ENCODE results near the gene LARP4B.
A peak's percentile ranks its signal among the peaks of the same experiment; 100 is the strongest.

The LARP4B gene

DNA sequence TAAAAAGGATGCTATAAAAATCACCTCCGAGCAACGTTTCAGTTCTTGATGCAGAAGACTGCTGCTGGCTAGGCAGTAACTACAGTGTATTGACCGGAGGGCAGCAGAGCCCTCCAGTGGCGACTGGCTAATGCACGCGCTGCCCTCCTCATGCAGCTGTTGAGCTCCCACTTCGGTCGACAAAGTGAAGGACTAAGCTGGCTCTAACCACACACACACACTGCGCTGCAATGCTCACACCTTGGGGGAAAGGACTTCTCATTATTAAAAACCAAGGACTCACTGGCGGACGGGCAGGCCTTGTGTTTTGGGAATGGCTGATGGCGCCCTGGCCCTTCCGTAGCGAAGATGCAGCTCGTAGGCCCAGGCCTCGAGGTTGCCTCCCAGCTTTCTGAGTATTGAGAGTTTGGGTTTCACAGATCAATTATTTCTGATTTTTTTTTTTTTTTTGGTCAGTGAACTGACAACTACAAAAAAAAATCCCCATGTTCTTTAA is 121.1 kb downstream of the LARP4B start:
- TF ChIP-seq, protein P1, sequence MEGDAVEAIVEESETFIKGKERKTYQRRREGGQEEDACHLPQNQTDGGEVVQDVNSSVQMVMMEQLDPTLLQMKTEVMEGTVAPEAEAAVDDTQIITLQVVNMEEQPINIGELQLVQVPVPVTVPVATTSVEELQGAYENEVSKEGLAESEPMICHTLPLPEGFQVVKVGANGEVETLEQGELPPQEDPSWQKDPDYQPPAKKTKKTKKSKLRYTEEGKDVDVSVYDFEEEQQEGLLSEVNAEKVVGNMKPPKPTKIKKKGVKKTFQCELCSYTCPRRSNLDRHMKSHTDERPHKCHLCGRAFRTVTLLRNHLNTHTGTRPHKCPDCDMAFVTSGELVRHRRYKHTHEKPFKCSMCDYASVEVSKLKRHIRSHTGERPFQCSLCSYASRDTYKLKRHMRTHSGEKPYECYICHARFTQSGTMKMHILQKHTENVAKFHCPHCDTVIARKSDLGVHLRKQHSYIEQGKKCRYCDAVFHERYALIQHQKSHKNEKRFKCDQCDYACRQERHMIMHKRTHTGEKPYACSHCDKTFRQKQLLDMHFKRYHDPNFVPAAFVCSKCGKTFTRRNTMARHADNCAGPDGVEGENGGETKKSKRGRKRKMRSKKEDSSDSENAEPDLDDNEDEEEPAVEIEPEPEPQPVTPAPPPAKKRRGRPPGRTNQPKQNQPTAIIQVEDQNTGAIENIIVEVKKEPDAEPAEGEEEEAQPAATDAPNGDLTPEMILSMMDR (conservative IDR thresholded peaks at IDR 0.05) = peak; percentile 88
- H3K27ac ChIP-seq = peak overlapping the region; percentile 18; the same call in 1 of the 2 replicates

DNA sequence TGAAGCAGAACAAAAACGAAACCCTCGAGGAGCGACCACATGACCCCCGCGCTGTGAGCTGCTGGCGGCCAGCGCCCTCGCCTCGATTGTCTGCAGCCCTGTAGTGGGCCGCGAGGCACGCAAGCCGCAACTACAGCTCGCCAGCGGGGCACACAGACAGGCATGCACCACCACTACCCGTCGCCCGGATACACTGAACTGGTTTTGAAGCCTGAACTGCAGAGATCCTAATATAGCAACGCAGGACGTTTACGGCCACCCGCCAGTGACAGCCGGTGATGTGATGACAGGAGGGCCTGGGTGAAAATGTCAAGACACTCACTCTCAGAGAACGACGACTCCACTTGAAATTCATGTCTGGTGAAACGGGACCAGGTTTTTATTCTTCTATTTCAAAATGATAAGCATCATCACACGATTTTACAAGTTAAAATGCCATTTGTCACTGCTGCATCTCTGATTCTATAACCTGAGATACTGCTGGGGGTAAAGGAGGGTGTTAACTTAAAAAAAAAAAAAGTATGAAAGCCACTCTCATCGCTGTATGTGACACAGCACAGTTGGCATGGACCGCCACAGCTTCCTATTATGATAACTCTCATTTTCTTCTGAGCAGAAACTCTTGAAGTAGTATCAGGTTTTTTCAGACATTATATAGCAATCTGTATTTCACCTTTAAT is 121.7 kb downstream of the LARP4B start:
- peak overlapping the region; percentile 39; the same call in 1 of the 2 replicates for H3K27ac ChIP-seq
- TF ChIP-seq, protein P1 (conservative IDR thresholded peaks at IDR 0.05) = no peak

DNA sequence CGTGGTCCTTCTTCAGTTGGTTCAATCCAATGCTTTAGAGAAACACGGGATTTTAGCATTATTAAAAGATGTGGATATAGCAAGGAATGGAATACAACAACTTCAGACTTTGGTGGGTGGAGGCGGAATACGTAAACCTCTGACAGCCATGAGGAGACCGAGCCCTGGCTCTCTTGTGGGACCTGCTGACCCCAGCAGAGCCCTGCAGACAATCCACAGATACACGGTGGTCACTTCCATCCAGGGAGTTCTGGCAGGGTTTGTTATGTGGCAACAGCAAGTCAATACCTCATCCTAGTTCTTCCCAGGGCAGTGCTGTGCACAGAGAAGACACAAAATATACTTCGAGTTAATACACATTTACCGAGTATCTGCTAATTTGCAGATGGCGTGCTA is 123.5 kb downstream of the LARP4B start:
- peak overlapping the region; percentile 39 for H3K27ac ChIP-seq

DNA sequence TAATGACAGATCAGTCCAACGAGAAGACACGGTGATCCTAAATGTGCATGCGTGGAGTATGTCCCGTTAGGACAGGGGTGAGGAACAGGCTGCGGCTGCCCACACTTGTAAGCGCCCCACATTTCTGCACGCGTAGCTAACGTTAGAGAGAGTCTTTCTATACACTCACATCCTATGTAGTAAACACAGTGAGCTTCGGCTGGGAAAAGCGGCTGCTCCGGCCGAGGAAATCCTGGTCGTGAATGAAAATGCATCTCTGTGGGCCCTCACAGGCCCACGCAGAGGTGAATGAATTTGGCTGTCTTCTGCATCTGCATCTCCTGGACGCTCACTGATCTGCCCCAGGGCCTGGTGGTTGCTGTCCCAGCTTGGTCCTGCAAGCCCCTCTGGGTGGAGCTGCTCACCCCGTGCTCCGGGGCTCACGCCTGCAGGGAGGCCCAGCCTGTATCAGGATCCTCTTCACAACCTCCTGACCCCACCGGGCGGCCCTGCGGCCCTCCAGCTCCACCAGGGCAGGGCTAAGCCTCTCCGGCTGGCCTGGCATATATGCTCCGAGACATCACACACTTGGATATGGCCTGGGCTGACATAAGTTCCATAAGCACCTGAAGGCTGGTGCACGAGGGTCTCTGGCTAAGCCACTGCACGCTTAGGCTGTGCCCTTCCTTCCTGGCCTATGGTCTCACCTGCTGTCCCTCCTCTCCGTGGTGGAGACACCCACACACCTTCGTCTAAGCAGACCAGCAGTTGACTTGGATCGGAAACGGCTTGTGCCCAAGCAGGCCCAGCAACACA is 124.1 kb downstream of the LARP4B start:
- TF ChIP-seq, protein P1 (conservative IDR thresholded peaks at IDR 0.05) = no peak
- H3K27ac ChIP-seq = no peak overlapping the region

More for the DNA sequence above, 123.5 kb downstream of the LARP4B start:
- TF ChIP-seq, protein P1 (conservative IDR thresholded peaks at IDR 0.05) = no peak

DNA sequence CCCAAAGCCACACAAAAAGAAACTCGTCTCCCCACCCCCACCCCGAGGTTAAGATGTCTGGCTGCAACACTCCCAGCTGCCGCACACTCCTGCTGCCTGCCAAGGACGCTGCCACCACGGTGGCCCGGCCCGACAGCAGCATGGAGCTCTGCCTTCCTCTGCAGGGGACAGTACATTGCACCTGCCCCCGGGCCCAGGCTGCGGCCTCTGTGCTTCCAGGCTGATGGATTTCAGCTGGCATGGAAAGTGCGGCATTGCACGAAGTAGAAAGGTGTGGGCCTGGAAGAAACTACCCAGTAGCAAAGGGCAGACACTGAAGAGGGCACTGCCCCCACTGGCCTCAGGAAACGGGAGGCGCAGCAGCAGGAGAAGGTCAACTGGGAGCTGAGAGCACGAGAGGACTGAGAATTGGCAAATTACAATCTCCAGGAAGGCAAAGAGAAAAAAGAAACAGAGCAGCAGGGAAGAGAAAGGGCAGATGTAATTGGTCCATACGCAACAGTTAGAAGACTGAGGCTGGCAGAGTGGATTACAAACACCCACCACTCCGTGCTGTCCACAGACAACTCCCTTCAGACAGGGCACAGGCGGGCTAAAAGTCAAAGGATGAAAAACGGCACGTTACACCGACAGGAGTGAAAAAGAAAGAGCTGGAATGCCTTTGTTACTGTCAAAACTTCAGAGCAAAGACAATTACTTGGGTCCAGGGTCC is 124.9 kb downstream of the LARP4B start:
- no peak overlapping the region for H3K27ac ChIP-seq
- TF ChIP-seq, protein P1 (conservative IDR thresholded peaks at IDR 0.05) = no peak

DNA sequence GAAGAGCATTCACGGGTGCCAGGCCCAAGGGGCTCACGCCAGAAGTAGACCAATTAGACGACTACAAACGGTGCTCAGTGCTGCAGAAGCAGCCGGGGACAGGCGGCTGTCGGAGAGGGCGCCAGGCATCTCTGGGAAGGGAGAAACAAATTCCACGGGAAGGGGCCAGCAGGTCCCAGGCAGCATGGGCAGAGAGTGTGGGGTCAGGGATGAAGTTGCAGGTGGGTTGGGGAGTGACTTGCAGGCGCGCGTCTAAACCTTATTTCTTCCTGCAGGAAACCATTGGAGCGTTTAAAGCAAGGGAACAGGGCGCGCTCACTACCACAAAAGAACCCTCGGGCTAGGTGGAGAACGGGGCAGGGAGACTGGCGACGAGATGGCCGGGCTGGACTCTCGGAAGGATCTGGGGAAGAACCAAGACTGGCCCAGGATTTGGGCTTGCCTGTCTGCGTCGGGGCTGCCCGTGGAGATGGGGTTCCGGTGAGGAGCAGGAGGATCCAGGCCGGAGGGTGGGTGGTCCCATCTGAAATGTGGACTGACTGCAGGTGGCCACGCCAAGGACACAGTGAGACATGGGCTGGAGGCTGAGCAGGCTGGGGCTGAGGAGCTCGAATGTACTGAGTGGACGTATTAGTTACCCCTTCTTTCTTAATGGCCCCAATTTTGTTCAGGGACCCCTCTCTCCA is 125.7 kb downstream of the LARP4B start:
- TF ChIP-seq, protein P1 (conservative IDR thresholded peaks at IDR 0.05) = no peak
- H3K27ac ChIP-seq = no peak overlapping the region

Data from VCaP (cell line).